Upper lobe of left lung (tissue), 4 donors: ENCODE results near the gene LILRA2.

Experiments used
- POLR2AphosphoS5 ChIP-seq, 2 donors: sonication (generic); formaldehyde crosslinking; IDR thresholded peaks; one replicate each; pipeline ENCODE4 v1.5.1; 2017; ENCODE audit warnings: antibody characterized with exemption in 2 of 2
- TF ChIP-seq, protein P1 (sequence below), 6 experiments: fragments of 450-650 bp in 4 of 6; fragments of 200-600 bp in 2 of 6; sonication (generic) in 2 of 6; IDR thresholded peaks; one replicate each; pipeline ENCODE4 v1.5.1; 2016 to 2019; ENCODE audit warnings: antibody characterized with exemption in 6 of 6

DNA sequence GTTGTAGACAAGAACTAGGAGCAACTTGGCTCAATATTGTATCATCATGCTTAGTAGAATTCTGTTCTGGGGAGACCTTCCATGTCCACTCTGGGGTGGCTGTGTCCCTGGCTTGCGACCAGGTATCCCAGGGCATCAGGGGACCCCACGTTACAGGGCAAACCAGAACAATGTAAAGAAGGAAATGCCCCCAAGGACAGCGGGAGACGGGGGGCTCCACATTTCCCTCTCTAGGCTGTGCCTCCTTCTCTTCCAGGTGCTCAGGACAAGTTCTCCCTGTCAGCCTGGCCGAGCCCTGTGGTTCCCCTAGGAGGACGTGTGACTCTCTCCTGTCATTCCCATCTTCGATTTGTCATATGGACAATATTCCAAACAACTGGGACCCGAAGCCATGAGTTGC, 40.1 kb upstream of the LILRA2 start:
- TF ChIP-seq, protein P1, sequence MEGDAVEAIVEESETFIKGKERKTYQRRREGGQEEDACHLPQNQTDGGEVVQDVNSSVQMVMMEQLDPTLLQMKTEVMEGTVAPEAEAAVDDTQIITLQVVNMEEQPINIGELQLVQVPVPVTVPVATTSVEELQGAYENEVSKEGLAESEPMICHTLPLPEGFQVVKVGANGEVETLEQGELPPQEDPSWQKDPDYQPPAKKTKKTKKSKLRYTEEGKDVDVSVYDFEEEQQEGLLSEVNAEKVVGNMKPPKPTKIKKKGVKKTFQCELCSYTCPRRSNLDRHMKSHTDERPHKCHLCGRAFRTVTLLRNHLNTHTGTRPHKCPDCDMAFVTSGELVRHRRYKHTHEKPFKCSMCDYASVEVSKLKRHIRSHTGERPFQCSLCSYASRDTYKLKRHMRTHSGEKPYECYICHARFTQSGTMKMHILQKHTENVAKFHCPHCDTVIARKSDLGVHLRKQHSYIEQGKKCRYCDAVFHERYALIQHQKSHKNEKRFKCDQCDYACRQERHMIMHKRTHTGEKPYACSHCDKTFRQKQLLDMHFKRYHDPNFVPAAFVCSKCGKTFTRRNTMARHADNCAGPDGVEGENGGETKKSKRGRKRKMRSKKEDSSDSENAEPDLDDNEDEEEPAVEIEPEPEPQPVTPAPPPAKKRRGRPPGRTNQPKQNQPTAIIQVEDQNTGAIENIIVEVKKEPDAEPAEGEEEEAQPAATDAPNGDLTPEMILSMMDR (IDR thresholded peaks at IDR 0.05): no peak
- no peak for TF ChIP-seq POLR2AphosphoS5 (IDR thresholded peaks at IDR 0.05)
